ENCODE data around the gene SOX6. TPM values are rescaled to one million over a fixed set of nuclear protein-coding genes. Genes with fewer than 3 reads are reported as not detected.
A peak's percentile ranks its signal among the peaks of the same experiment; 100 is the strongest.

Gene SOX6
- total RNA-seq, 1 donor from 2014 or later = 24.9 TPM

- Mint-ChIP-seq H3K4me1 (ENCODE audit: unreplicated experiment) (peaks cover 25% of the 10 kb centered on the region), H3K27ac (no peak overlapping the region), H3K36me3 (no peaks in the 10 kb centered on the region), H3K9me3 (no peaks in the 10 kb centered on the region), H3K4me3 (no peak overlapping the region), H3K27me3 (no peaks in the 10 kb centered on the region)
- DNase-seq (ENCODE audit: extremely low spot score, unreplicated experiment) = no peak
- TF ChIP-seq CTCF (conservative IDR thresholded peaks at IDR 0.05) = no peak
These were observed 363.0 kb downstream of the SOX6 start for GRCh38 chr11:15993345-15993744.

- TF ChIP-seq CTCF (conservative IDR thresholded peaks at IDR 0.05) = no peak
- Mint-ChIP-seq H3K27me3 (no peaks in the 10 kb centered on the region), H3K27ac (no peak overlapping the region)
These were observed 365.1 kb downstream of the SOX6 start for GRCh38 chr11:15991215-15991614.

GRCh38 chr11:15989685-15990084 lies 366.7 kb downstream of the SOX6 start:
- Mint-ChIP-seq H3K27me3 (no peaks in the 10 kb centered on the region), H3K4me3 (no peak overlapping the region), H3K4me1 (ENCODE audit: unreplicated experiment) (peaks cover 30% of the 10 kb centered on the region), H3K9me3 (no peaks in the 10 kb centered on the region), H3K27ac (no peak overlapping the region), H3K36me3 (no peaks in the 10 kb centered on the region)
- TF ChIP-seq CTCF (conservative IDR thresholded peaks at IDR 0.05) = no peak
- no peak for DNase-seq (ENCODE audit: extremely low spot score, unreplicated experiment)

More at GRCh38 chr11:15991215-15991614, 365.1 kb downstream of the SOX6 start:
- Mint-ChIP-seq H3K4me1 (ENCODE audit: unreplicated experiment) (peaks cover 30% of the 10 kb centered on the region), H3K4me3 (no peak overlapping the region), H3K36me3 (no peaks in the 10 kb centered on the region), H3K9me3 (no peaks in the 10 kb centered on the region)
- no peak for DNase-seq (ENCODE audit: extremely low spot score, unreplicated experiment)

- Mint-ChIP-seq H3K27me3 (no peaks in the 10 kb centered on the region), H3K4me3 (no peak overlapping the region), H3K4me1 (ENCODE audit: unreplicated experiment) (peaks cover 22% of the 10 kb centered on the region), H3K27ac (no peak overlapping the region), H3K9me3 (no peaks in the 10 kb centered on the region), H3K36me3 (no peaks in the 10 kb centered on the region)
- no peak for DNase-seq (ENCODE audit: extremely low spot score, unreplicated experiment)
- peak; percentile 64 for TF ChIP-seq CTCF (conservative IDR thresholded peaks at IDR 0.05)
These were observed 367.6 kb downstream of the SOX6 start for GRCh38 chr11:15988693-15989231.

GRCh38 chr11:15988016-15988550 lies 368.3 kb downstream of the SOX6 start:
- Mint-ChIP-seq H3K4me3 (no peak overlapping the region), H3K36me3 (no peaks in the 10 kb centered on the region), H3K4me1 (ENCODE audit: unreplicated experiment) (peaks cover 16% of the 10 kb centered on the region), H3K9me3 (no peaks in the 10 kb centered on the region), H3K27ac (no peak overlapping the region), H3K27me3 (no peaks in the 10 kb centered on the region)
- TF ChIP-seq CTCF (conservative IDR thresholded peaks at IDR 0.05) = no peak
- DNase-seq (ENCODE audit: extremely low spot score, unreplicated experiment) = no peak

Data from type B pancreatic cell (in vitro differentiated cells).